Mesothelial cell of epicardium (in vitro differentiated cells): ENCODE measurements around the gene BPIFB2. TPM values are rescaled to one million over a fixed set of nuclear protein-coding genes. Genes with fewer than 3 reads are reported as not detected.

Experiments
- DNase-seq, 2 experiments: peaks; one replicate each; pipeline ENCODE4 v3.0.0; 2021; ENCODE audit warnings: low spot score in 2 of 2; ENCODE audit not compliant: unreplicated experiment in 2 of 2
- H3K27ac Mint-ChIP-seq: 2 replicates; pipeline ENCODE4 v1.8.0; 2021; ENCODE audit warnings: mixed read lengths
- H3K27me3 Mint-ChIP-seq: 2 replicates; pipeline ENCODE4 v1.8.0; 2021; ENCODE audit warnings: low read depth, mixed read lengths
- H3K36me3 Mint-ChIP-seq: 2 replicates; pipeline ENCODE4 v1.8.0; 2021; ENCODE audit warnings: mixed read lengths
- H3K4me1 Mint-ChIP-seq: 2 replicates; pipeline ENCODE4 v1.8.0; 2021; ENCODE audit warnings: mixed read lengths
- H3K4me3 Mint-ChIP-seq: 2 replicates; pipeline ENCODE4 v1.8.0; 2021; ENCODE audit warnings: mild to moderate bottlenecking, moderate library complexity, mixed read lengths
- H3K9me3 Mint-ChIP-seq: 2 replicates; pipeline ENCODE4 v1.8.0; 2021; ENCODE audit warnings: mixed read lengths
- CTCF ChIP-seq: fragments of 200-600 bp; sonication (generic); IDR thresholded peaks from one replicate; pipeline ENCODE4 v1.5.0; 2021; ENCODE audit warnings: antibody characterized with exemption; ENCODE audit not compliant: unreplicated experiment
- total RNA-seq: library from RNA; stranded (reverse); gene quantifications from 3 replicates; pipeline ENCODE4 v1.2.1, GENCODE V29; 2021

BPIFB2 gene
- total RNA-seq, 1 donor from 2014 or later: not detected

GRCh38 chr20:33027769-33028751 is 20.6 kb downstream of the BPIFB2 start:
- no peaks in the 10 kb centered on the region for H3K9me3 Mint-ChIP-seq
- no peaks in the 10 kb centered on the region for H3K4me1 Mint-ChIP-seq
- H3K27ac Mint-ChIP-seq: no peak overlapping the region
- H3K36me3 Mint-ChIP-seq: no peaks in the 10 kb centered on the region
- no peak for TF ChIP-seq CTCF
- peaks cover 16% of the 10 kb centered on the region for H3K27me3 Mint-ChIP-seq
- no peak for DNase-seq
- H3K4me3 Mint-ChIP-seq: no peak overlapping the region

GRCh38 chr20:33028875-33029274 is 21.4 kb downstream of the BPIFB2 start:
- Mint-ChIP-seq H3K4me3 (no peak overlapping the region), H3K36me3 (no peaks in the 10 kb centered on the region), H3K27ac (no peak overlapping the region), H3K27me3 (peaks cover 15% of the 10 kb centered on the region), H3K9me3 (no peaks in the 10 kb centered on the region), H3K4me1 (no peaks in the 10 kb centered on the region)
- no peak for DNase-seq
- no peak for TF ChIP-seq CTCF

- no peak for TF ChIP-seq CTCF
- Mint-ChIP-seq H3K4me3 (no peak overlapping the region), H3K27ac (no peak overlapping the region), H3K36me3 (no peaks in the 10 kb centered on the region), H3K4me1 (no peaks in the 10 kb centered on the region), H3K9me3 (no peaks in the 10 kb centered on the region), H3K27me3 (peaks cover 19% of the 10 kb centered on the region)
- no peak for DNase-seq
Observed at GRCh38 chr20:33030076-33030475, 22.6 kb downstream of the BPIFB2 start.

- Mint-ChIP-seq H3K4me3 (no peak overlapping the region), H3K36me3 (no peaks in the 10 kb centered on the region), H3K4me1 (no peaks in the 10 kb centered on the region), H3K27ac (no peak overlapping the region), H3K9me3 (no peaks in the 10 kb centered on the region), H3K27me3 (peaks cover 20% of the 10 kb centered on the region)
- TF ChIP-seq CTCF: no peak
- DNase-seq: no peak
Observed at GRCh38 chr20:33030569-33030968, 23.1 kb downstream of the BPIFB2 start.

- TF ChIP-seq CTCF: no peak
- no peaks in the 10 kb centered on the region for H3K36me3 Mint-ChIP-seq
- no peak within 1 kb of the TSS for H3K27ac Mint-ChIP-seq
- peaks cover 20% of the 10 kb centered on the region for H3K27me3 Mint-ChIP-seq
- H3K4me3 Mint-ChIP-seq: no peak within 1 kb of the TSS
- no peaks in the 10 kb centered on the region for H3K4me1 Mint-ChIP-seq
- no peak for DNase-seq
- no peaks in the 10 kb centered on the region for H3K9me3 Mint-ChIP-seq
Observed at GRCh38 chr20:33031531-33031930, 24.0 kb downstream of the BPIFB2 start, which contains the start of gene BPIFB6. Gene BPIFB6 (plus strand): TSS chr20:33031648. CDS start chr20:33031648, 0 bp downstream.
